Measurements from ENCODE around the gene UBQLN1.
A peak's percentile ranks its signal among the peaks of the same experiment; 100 is the strongest.
"Not testable (repeated sequence)": the region's sequence is repeated elsewhere in the genome, so short reads cannot be mapped to it uniquely, and the experiment has no call there.

Gene UBQLN1

DNA sequence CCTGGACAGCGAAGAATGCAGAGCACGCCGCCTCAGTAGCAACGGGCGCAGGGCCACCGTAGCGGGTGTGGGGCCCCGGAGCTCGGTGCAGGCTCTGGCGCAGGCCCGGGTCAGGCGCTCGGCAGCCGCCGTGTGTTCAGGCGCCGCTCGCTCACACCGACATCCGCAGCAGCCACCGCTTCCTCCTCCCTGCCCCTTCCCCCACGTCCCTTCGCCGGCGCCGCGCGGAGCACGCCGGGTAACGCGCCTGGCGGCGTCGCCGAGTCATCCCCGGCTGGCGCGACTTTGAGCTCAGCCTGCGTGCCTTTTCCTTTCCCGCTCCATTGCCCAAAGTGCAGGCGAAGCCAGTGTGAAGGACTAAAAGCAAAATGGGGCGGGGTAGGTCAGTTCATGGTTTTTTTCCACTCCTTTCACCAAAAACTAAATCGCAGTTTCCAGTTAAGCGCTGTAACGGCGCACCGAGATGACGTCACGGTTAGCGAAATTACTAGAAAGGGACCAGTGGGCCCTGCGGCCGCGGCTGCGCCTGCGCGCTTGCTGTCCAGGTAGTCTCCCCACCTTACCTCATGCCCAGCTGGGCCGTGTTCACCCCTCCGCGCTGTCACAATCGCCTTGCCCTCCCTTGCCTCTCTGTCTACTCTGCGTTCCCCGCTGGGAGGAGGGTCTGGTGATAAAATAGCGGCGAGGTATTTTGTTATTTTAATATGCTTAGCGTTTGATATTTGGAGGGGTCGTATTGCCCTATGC is at the start of gene UBQLN1:
Gene UBQLN1, minus strand, starts transcription at position 191 of the 747 bp plus-strand sequence. CDS start 279 bp downstream, outside the sequence.
- DNase-seq, result peak; percentile 96

DNA sequence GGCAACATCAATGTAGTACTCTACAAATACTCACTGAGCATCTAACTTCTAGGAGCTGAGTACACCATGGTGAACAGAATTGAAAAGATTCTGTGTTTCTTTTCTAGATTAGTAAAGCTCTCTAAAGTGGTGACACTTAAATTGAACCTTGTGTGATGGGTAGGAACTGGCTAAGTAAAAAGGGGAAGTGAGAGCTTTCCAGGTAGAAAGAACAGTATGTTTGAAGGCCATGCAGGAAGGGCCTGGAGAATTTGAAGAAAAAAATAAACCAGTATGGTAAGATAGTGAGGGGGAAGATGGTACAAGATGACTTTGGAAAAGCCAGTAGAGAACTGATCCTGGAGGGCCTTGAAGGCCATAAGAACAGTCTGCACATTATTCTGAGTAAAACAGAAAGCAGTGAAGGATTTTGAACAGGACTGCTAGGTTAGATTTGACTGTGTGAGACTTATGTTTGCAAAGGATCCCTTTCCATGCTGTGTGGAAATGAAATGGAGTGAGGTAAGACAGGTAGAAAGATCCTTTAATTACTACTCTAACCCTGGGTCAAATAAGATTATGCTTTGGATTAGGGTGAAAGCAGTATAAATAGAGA is 46.7 kb upstream of the UBQLN1 start:
- DNase-seq, result no peak

DNA sequence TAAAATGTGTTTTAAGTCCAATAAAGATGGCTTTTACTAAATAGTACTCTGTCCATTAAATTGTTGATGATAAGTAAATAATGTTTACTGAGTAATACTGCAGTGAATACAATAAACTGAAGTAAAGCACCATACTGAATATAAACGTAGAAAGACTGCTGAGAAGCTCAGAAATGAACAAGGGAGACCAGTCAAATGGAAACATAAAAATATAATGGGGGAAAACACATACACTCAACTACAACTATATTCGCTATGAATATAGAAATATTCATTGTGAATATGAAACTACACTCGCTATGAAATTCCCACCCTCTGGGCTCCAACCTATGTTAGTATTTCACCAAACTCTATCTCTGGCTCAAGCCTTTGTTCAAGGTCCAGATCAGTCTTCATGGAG is 41.9 kb upstream of the UBQLN1 start:
- no peak for DNase-seq

DNA sequence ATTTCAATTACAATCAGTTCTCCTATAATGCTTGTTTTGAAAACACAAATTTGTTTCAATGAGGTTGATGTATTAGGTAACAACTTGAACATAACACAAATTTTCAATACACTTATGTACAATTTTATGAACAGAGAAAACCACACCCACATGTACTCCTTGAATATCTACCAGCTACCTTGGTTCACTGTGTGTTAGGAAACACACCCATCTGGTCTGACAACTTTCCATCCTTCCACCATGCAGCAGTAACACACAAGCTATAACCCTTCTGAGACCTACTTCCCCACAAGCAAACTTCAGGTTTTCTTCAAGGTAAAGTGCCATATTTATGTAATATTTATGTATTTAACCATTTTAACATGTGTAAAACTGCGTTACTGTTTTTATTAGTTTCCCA is 36.4 kb upstream of the UBQLN1 start:
- DNase-seq, result no peak

DNA sequence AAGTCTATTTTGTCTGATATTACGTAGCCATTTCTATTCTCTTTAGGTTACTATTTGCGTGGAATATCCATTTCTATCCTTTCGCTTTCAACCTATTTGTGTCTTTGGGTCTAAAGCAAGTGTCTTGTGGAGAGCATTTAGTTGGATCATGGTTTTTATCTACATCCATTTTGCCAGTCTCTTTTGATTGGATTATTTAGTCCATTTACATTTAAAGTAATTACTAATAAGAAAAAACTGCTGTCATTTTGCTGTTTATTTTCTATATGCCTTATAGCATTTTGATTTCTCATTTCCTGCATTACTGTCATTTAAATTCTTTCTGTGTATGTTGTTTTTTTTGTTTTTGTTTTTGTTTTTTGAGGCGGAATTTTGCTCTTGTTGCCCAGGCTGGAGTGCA is 26.0 kb upstream of the UBQLN1 start:
- DNase-seq, result no peak

DNA sequence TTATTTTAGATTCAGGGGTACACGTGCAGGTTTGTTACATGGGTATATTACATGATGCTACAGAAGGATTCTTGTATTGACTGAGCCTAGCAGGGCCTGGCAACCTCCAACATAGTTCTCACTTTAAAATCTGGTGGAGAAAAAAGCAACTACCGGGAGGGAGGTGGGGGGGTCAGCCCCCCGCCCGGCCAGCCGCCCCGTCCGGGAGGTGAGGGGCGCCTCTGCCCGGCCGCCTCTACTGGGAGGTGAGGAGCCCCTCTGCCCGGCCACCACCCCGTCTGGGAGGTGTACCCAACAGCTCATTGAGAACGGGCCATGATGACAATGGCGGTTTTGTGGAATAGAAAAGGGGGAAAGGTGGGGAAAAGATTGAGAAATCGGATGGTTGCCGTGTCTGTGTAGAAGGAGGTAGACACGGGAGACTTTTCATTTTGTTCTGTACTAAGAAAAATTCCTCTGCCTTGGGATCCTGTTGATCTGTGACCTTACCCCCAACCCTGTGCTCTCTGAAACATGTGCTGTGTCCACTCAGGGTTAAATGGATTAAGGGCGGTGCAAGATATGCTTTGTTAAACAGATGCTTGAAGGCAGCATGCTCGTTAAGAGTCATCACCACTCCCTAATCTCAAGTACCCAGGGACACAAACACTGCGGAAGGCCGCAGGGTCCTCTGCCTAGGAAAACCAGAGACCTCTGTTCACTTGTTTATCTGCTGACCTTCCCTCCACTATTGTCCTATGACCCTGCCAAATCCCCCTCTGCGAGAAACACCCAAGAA is 21.0 kb upstream of the UBQLN1 start:
- not testable (repeated sequence) for DNase-seq

DNA sequence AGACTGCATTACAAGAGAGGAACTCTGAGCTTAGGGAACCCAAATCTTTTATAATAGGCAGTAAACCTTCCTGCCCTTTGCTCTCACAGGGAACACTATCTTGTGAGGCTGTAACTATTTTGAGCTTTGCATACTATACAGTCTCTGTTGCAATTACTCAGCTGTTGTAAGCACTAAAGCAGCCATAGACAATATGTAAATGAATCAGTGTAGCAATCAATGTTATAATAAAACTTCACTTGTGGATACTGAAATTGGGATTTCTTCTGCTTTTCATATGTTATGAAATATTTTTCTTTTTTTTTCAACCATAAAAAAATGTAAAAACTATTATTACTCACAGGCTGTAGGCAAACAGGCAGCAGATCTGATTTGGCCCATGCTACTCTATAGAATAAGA is 16.7 kb upstream of the UBQLN1 start:
- no peak for DNase-seq

DNA sequence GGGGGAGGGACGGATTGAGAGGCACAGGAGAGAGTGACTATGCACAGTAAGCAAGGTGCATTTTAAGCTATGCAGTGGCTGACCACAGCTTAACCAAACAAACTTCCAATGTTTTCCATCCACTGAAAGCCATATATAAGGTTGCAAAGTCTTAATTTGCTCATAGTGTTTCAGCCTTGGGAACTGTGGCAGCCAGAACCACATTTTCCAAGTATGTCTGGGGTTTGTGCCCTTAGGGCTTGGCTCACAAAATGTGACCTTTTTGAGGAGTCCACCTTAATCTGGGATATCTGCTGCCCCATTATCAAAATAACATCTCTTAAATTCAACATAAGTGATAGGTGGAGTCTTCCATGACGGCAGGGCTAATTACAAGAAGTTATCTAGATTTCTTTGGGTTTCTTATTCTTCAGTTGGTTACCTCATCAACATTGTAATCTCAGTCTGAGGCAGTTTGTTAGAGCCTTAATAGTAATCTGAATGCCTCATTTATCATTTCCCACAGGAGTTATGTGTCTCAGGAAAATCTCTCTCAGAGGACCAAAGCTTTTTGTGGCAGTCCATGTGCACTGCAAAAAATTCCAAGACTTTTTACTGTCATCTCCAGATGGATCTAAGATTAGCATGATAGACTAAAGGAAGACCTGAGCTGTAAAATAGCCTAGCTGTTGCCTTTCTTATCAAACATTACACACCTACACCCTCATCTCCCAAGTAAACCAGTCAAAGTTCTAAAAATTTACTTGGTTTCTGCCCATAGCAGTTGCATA is 15.2 kb upstream of the UBQLN1 start:
- DNase-seq, result no peak

DNA sequence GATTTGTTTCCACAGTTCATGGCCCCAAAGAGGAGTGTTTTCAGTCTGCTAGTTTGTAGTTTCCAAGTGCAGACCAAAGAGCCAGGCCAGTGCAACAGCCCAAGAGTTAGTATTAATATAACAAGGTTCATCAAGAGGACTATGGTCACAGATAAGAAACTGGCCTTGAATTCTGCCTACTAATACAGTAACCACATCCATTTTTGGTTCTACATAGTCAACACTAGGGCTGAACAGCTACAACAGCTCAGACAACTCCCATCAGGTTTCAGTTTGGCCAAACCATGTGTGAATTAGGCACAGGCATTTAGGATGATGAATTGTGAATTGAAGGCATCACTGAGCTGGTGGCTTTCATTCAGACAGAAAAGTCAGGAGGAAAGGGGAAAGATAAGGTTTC is 13.8 kb upstream of the UBQLN1 start:
- no peak for DNase-seq

DNA sequence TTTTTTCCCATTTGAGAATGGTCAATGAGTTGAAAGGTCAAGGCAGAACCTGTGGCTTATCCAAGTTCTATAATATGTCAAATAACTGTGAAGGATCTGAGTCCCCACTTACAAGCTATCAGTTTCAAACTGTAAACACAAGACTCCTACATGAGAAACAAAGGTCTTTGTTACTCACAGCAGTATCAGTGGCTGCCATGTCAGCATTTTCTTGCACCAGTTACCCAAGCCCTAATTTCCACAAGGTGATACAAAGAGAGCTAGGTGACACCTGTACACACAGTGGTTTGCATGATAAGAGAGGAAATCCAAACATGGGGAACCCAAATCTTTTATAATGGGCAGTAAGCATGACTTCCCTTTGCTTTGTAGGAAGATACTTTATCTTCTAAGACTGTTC is 8.0 kb upstream of the UBQLN1 start:
- DNase-seq, result no peak

DNA sequence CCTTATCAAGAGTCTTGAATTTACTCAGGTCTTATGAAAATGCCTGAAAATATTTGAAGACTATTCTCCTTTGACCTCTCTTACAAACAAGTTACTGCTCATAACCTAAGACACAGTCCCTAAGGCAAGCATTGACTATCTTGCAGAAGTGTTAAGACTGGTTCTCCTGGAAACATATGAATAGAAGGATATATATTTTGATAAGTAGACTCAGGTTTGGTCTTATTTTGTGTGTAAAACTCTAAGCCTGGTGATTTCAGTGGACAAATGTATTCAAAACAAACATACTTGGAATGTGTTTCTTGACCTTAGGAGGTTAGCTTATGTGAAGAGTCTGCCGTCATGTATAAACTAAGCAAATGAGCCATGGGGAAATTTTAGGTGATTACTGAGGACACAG is 7.5 kb upstream of the UBQLN1 start:
- no peak for DNase-seq

DNA sequence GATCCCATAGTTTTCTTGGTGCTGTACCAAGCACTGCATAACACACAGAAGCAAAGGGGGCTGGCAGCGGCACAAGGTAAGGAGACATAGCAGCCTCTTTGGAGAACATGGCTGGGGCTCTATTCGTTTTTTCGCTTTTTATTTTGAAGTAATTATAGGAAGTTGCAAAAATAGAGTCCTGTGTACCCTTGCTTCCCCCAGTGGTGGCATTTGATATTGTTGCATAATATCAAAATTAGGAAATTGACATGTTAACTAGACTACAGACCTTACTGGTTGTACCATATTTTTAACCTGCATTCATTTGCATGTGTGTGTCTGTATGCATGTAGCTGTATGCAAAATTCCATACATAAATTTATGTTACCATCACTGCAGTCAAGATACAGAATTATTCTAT is 6.6 kb upstream of the UBQLN1 start:
- DNase-seq, result no peak

DNA sequence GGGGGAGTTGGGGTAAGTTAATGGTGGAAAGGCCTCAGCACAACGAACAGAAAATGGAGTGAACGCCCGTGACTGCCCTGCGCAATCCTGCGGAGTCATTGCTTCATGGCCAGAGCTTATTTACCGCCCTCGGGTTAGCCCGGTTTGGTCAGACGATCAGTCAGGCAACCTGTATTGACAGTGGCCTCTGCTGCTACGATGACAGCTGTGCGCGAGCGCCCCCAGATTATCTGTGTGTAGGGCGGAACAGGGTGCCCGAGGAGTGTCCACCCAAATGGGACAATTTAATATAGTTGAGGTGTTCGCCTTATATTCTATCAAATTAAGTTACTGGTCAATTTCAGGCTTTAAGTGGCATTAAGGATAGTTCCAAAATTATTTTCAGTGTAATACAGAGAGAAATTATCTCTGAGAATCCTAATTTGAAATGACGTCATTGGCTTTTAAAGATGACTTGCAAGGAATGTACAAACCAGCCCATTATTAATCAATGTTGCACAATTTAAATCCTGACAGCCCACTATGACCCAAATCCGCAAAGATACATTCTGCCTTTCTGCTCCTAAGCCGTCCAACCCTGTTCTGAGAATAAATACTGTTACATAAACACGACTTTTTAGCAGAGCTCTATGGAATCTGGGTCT is 879 bp upstream of the UBQLN1 start:
- DNase-seq, result peak; percentile 76

DNA sequence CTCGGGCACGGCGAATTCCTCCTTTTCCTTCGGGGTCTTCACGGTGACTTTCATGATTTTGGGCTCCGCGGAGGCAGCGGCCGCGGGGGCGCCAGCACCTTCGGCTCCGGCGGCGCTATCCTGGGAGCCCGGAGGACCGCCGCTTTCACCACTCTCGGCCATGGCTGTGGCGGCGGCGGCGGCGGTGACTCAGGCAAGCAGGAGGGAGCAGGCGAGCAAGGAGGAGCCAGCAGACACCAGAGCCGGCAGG is 315 bp downstream of the UBQLN1 start:
- peak; percentile 88 for DNase-seq

DNA sequence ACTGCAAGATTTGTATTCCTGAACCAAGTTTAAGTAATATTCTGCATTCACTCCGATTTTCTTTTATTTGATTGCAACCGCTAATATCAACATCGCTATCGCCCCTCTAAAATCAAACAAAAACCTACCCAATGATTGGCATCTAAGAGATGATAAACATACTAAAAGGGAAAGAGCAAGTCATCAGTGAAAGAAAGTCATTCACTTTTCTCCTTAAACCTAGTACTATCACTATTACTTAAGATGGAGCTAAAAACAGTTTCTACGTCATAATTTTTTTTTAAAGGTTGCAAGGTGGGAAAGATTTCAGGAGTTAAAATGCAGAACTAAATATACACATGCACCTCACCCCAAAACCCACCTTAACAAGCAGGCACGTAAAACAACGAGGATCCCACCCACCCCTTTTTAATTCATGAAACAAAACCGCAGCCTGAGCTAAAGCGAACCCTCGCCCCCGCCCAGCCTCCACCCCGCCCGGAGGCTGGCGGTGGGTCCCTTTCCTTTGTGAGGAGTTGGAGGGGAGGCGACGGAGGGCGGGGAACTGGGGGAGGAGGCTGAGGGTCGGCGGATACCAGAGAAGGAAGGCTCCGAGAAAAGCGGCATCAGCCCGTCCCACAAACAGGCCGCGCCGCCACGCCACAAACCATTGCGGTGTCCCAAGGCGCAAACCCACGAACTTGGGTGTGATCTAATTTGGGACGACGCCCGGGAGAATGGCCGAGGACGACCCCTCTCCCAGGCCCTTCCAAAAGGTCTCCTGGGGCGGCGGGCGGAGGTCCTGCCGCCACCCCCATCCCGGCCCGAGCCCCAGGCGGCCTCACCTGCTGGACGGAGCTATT is 861 bp downstream of the UBQLN1 start:
- peak; percentile 85 for DNase-seq

DNA sequence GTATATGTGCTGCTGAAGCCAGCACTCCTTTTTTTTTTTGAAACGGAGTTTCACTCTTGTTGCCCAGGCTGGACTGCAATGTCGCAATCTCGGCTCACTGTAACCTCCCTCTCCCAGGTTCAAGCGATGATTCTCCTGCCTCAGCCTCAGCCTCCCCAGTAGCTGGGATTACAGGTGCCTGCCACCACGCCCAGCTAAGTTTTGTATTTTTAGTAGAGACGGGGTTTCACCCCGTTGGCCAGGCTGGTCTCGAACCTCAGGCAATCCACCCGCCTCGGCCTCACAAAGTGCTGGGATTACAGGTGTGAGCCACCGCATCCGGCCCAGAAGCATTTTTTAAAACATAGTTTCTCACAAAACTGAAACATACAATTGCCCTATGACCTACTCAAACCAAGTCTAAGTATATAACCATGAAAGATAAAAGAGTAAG is 2.5 kb downstream of the UBQLN1 start:
- DNase-seq, result not testable (repeated sequence)

DNA sequence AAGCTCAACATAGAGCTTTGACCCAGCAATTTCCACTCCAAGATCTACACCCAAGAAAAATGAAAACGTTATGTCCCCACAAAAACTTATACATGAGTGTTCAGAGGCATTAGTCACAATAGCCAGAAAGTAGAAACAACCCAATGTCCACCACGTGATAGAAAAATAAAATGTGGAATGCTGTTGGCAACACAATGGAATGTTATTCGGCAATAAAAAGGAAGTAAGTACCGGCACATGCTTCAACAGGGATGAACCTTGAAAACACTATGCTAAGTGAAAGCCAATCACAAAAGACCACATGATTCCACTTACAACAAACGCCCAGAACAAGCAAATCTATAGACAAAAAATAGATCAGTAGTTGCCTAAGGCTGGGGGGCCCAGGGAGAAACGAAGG is 6.0 kb downstream of the UBQLN1 start:
- no peak for DNase-seq

DNA sequence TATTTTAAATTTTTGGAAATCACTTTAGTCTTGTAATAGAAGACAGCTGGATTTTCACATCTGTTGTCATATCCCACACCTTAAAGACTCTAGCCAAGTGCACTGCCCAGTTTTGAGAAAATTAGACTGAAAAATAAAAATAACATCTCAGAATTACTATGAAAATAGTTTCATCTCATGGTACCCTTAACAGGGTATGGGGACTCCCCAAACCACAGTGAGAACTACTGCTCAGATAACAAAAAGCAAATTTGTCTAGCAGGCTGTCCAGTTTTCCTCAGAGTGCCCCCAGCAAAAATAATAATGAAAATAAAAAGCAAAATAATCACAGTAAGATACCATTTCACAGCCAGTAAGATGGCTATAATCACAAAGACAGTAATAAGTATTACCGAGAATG is 6.5 kb downstream of the UBQLN1 start:
- DNase-seq, result no peak

DNA sequence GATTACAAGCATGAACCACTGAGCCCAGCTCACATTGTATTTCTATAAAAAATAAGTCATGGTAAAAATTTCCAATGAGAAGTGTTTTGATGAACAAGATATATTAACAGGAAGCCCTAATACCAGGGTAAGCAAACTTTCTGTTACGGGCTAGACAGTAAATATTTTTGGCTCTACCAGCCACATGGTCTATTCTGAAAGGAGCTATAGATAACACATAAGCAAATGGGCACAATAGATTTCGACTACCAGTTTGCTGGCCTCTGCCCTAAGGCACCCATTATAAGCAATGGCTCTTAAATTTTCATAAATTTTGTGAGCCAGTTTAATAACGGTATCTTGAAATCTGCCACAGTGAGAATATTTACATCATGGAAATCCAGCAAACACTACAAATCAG is 8.1 kb downstream of the UBQLN1 start:
- DNase-seq, result no peak

DNA sequence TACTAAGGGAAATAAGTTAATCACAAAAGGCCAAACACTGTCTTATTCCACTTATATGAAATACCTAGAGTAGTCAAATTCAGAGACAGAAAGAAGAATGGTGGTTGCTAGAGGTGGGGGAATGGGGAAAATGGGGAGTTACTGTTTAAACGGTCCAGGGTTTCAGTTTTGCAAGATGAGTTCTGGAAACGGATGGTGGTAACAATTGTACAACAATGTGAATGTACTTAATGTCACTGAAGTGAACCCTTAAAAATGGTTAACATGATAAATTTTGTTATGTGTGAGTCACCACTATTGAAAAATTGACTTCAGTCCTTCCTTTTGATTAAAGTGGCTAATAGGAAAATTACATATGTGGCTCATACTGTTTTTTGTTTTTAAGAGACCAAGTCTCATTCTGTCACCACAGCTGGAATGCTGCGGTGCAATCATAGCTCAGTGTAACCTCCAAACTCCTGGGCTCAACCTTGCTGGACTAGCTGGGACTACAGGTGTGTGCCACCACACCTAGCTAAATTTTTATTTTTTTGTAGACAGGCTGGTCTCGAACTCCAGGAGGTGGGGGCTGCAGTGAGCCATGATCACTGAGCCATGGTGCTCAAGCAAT is 8.7 kb downstream of the UBQLN1 start:
- no peak for DNase-seq

DNA sequence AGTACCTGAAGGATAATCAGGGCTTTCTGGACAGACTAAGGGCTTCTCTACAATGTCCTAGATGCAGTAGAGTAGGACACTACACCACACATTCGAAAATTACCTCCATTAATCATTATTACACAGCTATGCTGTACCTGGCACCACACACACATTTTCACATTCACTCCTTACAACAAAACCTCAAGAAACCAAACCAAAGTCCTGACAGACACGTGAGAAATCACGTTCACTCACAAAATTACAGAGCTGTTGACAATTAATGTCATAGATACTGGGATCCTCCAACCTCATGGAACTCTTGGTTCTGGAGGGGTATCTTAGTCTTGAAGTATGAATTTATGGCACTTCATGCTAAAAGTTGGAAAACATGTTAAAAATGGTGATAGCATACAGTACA is 16.3 kb downstream of the UBQLN1 start:
- no peak for DNase-seq

DNA sequence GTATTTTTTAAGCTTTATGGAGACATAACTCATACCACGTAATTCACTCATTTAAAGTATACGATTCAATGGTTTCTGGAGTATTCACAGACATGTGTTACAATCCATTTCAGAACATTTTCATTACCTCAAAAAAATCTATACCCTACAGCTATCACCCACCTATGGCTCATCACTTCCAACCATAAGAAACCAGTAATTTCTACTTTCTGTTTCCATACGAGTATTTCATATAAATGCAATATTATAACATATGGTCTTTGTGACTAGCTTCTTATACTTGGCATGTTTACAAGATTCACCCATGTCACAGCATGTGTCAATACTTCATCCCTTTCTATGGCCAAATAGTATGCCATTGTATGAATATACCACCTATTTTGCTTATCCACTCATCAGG is 18.8 kb downstream of the UBQLN1 start:
- DNase-seq, result no peak
